Measurements from ENCODE around the gene MED25. TPM values are rescaled to one million over a fixed set of nuclear protein-coding genes. Genes with fewer than 3 reads are reported as not detected.
A peak's percentile ranks its signal among the peaks of the same experiment; 100 is the strongest.

MED25 gene
- total and polyA plus RNA-seq, 2 experiments from 2014 or later = 45.6 to 58.6 TPM

DNA sequence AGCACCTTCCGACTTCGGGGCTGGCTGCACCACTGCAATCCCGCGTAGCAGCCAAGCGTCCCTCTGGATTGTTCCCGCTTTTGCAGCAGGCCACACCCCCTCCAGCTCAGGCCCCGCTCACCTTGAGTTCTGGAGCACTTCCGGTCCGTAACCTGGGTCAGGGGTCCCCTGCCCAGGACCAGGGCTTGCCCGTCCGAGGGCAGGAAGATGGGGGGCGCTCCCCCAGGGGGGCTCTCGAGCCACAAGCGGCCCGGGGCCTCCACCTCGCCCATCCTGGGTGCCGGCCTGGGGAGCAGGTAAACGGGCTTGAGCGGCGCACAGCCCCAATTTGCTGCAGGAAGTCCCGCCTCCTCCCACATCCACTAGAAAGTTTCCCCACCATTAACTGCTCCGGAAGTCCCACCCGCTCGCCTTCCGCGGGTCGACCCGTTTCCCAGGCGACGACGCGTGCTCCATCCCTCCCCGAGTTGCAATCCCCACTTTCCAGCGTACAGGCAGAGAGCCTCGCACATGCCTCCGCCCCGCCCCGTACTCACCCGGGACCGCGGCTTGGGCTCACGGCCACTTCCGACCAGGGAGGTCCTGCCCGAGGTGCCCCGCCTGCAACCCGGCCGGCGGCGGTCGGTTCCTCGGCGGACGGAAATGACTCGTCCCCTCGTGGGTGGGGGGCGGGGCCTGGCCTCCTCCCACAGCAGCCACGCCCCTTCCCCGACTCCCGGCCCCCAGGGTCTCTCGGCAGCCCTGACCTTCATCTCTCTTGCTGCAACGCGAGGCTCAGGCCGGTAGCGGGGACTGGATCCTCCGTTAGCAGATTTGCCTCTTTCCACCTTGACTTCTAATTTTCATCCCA lies 49.1 kb downstream of the MED25 start, which contains the start of gene PNKP (continued):
- TF ChIP-seq, protein P1, sequence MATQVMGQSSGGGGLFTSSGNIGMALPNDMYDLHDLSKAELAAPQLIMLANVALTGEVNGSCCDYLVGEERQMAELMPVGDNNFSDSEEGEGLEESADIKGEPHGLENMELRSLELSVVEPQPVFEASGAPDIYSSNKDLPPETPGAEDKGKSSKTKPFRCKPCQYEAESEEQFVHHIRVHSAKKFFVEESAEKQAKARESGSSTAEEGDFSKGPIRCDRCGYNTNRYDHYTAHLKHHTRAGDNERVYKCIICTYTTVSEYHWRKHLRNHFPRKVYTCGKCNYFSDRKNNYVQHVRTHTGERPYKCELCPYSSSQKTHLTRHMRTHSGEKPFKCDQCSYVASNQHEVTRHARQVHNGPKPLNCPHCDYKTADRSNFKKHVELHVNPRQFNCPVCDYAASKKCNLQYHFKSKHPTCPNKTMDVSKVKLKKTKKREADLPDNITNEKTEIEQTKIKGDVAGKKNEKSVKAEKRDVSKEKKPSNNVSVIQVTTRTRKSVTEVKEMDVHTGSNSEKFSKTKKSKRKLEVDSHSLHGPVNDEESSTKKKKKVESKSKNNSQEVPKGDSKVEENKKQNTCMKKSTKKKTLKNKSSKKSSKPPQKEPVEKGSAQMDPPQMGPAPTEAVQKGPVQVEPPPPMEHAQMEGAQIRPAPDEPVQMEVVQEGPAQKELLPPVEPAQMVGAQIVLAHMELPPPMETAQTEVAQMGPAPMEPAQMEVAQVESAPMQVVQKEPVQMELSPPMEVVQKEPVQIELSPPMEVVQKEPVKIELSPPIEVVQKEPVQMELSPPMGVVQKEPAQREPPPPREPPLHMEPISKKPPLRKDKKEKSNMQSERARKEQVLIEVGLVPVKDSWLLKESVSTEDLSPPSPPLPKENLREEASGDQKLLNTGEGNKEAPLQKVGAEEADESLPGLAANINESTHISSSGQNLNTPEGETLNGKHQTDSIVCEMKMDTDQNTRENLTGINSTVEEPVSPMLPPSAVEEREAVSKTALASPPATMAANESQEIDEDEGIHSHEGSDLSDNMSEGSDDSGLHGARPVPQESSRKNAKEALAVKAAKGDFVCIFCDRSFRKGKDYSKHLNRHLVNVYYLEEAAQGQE (IDR thresholded peaks at IDR 0.05; ENCODE audit: unreplicated experiment) = no peak
- TF ChIP-seq, protein P2, sequence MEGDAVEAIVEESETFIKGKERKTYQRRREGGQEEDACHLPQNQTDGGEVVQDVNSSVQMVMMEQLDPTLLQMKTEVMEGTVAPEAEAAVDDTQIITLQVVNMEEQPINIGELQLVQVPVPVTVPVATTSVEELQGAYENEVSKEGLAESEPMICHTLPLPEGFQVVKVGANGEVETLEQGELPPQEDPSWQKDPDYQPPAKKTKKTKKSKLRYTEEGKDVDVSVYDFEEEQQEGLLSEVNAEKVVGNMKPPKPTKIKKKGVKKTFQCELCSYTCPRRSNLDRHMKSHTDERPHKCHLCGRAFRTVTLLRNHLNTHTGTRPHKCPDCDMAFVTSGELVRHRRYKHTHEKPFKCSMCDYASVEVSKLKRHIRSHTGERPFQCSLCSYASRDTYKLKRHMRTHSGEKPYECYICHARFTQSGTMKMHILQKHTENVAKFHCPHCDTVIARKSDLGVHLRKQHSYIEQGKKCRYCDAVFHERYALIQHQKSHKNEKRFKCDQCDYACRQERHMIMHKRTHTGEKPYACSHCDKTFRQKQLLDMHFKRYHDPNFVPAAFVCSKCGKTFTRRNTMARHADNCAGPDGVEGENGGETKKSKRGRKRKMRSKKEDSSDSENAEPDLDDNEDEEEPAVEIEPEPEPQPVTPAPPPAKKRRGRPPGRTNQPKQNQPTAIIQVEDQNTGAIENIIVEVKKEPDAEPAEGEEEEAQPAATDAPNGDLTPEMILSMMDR (conservative IDR thresholded peaks at IDR 0.05; ENCODE audit: low read depth in 2 of 2) = no peak
- TF ChIP-seq POLR2AphosphoS5 (IDR thresholded peaks at IDR 0.05; ENCODE audit: low read depth) = peak; percentile 86
- peak; percentile 75 for TF ChIP-seq CREB1 (CRISPR knock-in tag; IDR thresholded peaks at IDR 0.05; ENCODE audit: low read depth)
- no peak for TF ChIP-seq NANOG (IDR thresholded peaks at IDR 0.05; ENCODE audit: borderline replicate concordance)
- TF ChIP-seq EZH2 (IDR thresholded peaks at IDR 0.05; ENCODE audit: low read depth, unreplicated experiment) = no peak

DNA sequence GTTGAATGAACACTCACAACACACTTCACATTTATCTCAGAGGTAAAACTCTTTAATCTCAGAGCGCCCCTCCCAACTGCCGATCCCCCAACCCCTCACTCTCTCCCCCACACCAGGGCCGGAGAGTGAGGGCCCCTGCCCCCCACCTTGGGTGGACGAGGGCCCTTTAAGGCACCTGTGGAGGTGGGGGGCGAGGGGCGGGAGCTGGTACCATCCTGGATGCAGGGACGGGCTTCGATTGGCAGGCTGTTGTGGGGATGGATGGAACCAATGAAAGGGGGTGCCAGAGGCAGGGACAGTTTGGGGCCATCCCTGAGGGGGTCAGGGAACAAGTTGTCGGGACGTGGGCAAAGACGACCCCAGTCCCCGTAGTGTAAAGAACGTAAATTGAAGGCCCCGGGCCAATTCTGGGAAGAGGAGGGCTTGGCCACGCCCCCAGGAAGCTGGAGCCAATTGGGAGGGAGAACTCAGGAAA lies 51.0 kb downstream of the MED25 start:
- TF ChIP-seq JUNB (IDR thresholded peaks at IDR 0.05; ENCODE audit: unreplicated experiment) = no peak
- TF ChIP-seq, protein P1 (IDR thresholded peaks at IDR 0.05; ENCODE audit: unreplicated experiment) = no peak
- Histone ChIP-seq H3K36me3 (ENCODE audit: insufficient read depth) (peaks cover 8% of the 10 kb centered on the region), H3K4me2 (peak overlapping the region; percentile 93), H3K4me3 (peak overlapping the region; percentile 99), H3K9me2 (ENCODE audit: insufficient read depth) (no peaks in the 10 kb centered on the region), H3K27me3 (ENCODE audit: insufficient read depth) (no peaks in the 10 kb centered on the region), H2AFZ (no peak overlapping the region), H3K27ac (ENCODE audit: low read depth) (peak overlapping the region; percentile 94), H4K20me1 (replicated peaks; ENCODE audit: insufficient read depth) (peaks cover 13% of the 10 kb centered on the region), H3K79me2 (replicated peaks; ENCODE audit: insufficient read depth) (peaks cover 21% of the 10 kb centered on the region), H3K4me1 (ENCODE audit: insufficient read depth) (peaks cover 19% of the 10 kb centered on the region), H3F3A (replicated peaks; ENCODE audit: low read depth) (peaks cover 32% of the 10 kb centered on the region)
- Mint-ChIP-seq H3K4me3 (no peak overlapping the region), H3K36me3 (ENCODE audit: low read depth) (peaks cover 32% of the 10 kb centered on the region), H3K9me3 (peaks cover 7% of the 10 kb centered on the region), H3K27me3 (ENCODE audit: insufficient read depth, low read depth, poor library complexity) (peaks cover 21% of the 10 kb centered on the region), H3K4me1 (peaks cover 34% of the 10 kb centered on the region), H3K27ac (no peak overlapping the region)
- ATAC-seq (peak; percentile 10), DNase-seq (ENCODE audit: low spot score) (no peak)

Data from GM23338 (cell line).